ENCODE data around the gene OSMR. TPM values are rescaled to one million over a fixed set of nuclear protein-coding genes. Genes with fewer than 3 reads are reported as not detected.

The OSMR gene
- total and polyA plus RNA-seq, 2 donors (not counting 3 experiments of a cell fraction or from before 2014, with no cell fraction given): 6.1 to 19.7 TPM

DNA sequence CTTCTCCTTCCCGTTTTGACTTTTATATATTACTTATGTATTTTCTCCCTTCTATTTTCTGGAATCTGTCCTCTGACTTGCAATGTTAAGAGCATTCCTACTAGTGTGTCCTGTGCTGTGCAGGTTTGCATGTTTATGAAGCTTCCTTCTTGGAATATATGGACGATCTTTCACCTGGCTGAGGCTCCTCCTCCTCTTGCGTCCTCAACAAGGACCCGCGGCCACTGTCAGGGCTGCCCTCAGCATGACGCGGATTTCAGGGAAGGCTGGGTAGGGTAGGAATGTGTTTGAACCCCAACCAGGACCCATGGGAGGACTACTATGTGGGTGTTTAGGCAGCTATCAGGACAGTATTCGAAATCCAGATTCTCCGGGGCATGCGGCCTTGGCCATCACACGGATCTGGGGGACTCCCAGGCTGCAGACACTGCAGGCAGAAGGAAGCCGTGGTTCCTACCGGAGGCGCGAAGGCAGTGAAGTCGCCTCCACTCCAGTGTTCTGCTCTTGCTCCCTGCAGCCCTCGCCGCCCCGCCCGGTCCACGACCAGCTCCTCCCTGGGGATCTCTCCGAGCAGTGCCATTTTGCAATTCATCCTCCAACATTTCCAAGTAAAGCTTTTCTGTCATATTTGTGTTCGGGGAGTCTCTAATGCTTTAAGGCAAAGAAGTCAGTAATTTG lies 37.0 kb upstream of the OSMR start:
- Histone ChIP-seq H3K36me3 (ENCODE audit: control insufficient read depth in 2 of 2, extremely low read depth in 1 of 2, insufficient read depth in 2 of 2, low read length in 2 of 2) (no peaks in the 10 kb centered on the region), H2AFZ (ENCODE audit: low read depth, low read length) (no peak overlapping the region), H4K20me1 (replicated peaks; ENCODE audit: control insufficient read depth, extremely low read depth, insufficient read depth, low read length) (no peaks in the 10 kb centered on the region), H3K4me2 (ENCODE audit: insufficient read depth, low read length) (no peak overlapping the region), H3K79me2 (ENCODE audit: control insufficient read depth, insufficient read depth, low read length) (no peaks in the 10 kb centered on the region), H3K4me1 (ENCODE audit: control insufficient read depth, extremely low read depth, insufficient read depth, low read length) (peaks cover 31% of the 10 kb centered on the region), H3K27ac (ENCODE audit: insufficient read depth, low read depth, low read length) (no peak overlapping the region), H3K9me1 (replicated peaks; ENCODE audit: control insufficient read depth, extremely low read depth, insufficient read depth, low read length) (no peaks in the 10 kb centered on the region), H3K9me3 (replicated peaks; ENCODE audit: control insufficient read depth, insufficient read depth, low read length) (no peaks in the 10 kb centered on the region), H3K4me3 (replicated peaks in 1 of 3; ENCODE audit: insufficient read depth in 1 of 3, low read depth in 1 of 3, low read length in 3 of 3) (no peak overlapping the region), H3K9ac (replicated peaks; ENCODE audit: extremely low read depth, insufficient read depth, low read length) (no peak overlapping the region), H3K27me3 (ENCODE audit: control insufficient read depth in 2 of 2, insufficient read depth in 2 of 2, low read length in 2 of 2) (no peaks in the 10 kb centered on the region)
- dilution Hi-C loops (cut with MboI; ENCODE audit: extremely low pct_ligation_motif_present, low sequenced_read_pairs): loop anchor here (25.0 kb wide), 1 partner anchor 372 kb away; no protein-coding TSS in a partner anchor
- intact Hi-C loops (cut with micrococcal nuclease): loop anchor here (1.0 to 5.0 kb wide), 6 partner anchors 92 to 427 kb away; no protein-coding TSS in a partner anchor
- BruUV-seq (replicated peaks): no TSS peak
- no peak for TF ChIP-seq POLR2AphosphoS5 (IDR thresholded peaks at IDR 0.05; ENCODE audit: insufficient read depth, low read depth, low read length)
- no peak for TF ChIP-seq FOS (IDR thresholded peaks at IDR 0.05; ENCODE audit: borderline replicate concordance, insufficient read depth, low read length)
- TF ChIP-seq, protein P1, sequence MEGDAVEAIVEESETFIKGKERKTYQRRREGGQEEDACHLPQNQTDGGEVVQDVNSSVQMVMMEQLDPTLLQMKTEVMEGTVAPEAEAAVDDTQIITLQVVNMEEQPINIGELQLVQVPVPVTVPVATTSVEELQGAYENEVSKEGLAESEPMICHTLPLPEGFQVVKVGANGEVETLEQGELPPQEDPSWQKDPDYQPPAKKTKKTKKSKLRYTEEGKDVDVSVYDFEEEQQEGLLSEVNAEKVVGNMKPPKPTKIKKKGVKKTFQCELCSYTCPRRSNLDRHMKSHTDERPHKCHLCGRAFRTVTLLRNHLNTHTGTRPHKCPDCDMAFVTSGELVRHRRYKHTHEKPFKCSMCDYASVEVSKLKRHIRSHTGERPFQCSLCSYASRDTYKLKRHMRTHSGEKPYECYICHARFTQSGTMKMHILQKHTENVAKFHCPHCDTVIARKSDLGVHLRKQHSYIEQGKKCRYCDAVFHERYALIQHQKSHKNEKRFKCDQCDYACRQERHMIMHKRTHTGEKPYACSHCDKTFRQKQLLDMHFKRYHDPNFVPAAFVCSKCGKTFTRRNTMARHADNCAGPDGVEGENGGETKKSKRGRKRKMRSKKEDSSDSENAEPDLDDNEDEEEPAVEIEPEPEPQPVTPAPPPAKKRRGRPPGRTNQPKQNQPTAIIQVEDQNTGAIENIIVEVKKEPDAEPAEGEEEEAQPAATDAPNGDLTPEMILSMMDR (IDR thresholded peaks at IDR 0.05; ENCODE audit: extremely low read depth in 1 of 2, insufficient read depth in 1 of 2, low read depth in 1 of 2, low read length in 2 of 2): no peak
- TF ChIP-seq, protein P2, sequence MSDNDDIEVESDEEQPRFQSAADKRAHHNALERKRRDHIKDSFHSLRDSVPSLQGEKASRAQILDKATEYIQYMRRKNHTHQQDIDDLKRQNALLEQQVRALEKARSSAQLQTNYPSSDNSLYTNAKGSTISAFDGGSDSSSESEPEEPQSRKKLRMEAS (IDR thresholded peaks at IDR 0.05; ENCODE audit: insufficient read depth, insufficient read length): no peak
- TF ChIP-seq EZH2 (IDR thresholded peaks at IDR 0.05; ENCODE audit: borderline replicate concordance, low read depth, low read length, severe bottlenecking): no peak
- no peak for TF ChIP-seq JUN (IDR thresholded peaks at IDR 0.05; ENCODE audit: borderline replicate concordance, insufficient read depth, insufficient read length, low read depth)
- no peak for TF ChIP-seq POLR2A (IDR thresholded peaks at IDR 0.05; ENCODE audit: low read depth, low read length)
- no peak for TF ChIP-seq MYC (IDR thresholded peaks at IDR 0.05; ENCODE audit: low read depth, low read length)
- no peak for TF ChIP-seq GATA2 (IDR thresholded peaks at IDR 0.05; ENCODE audit: insufficient read depth, insufficient read length, low read depth, low read length)
- ChIA-PET POLR2A (interaction anchor here (1.0 kb wide), 1 partner anchor 388 kb away, joined by 3 read pairs; no protein-coding TSS in a partner anchor), CTCF (interaction anchor here (1.2 to 11.2 kb wide), 41 partner anchors 9 to 600 kb away, joined by 3 to 501 read pairs (median 9); no protein-coding TSS in a partner anchor)
- FAIRE-seq (no peak), DNase-seq (ENCODE audit: low read depth, low spot score) (no peak)
